Measurements from ENCODE around the gene RHEX.
"Not testable (repeated sequence)": the region's sequence is repeated elsewhere in the genome, so short reads cannot be mapped to it uniquely, and the experiment has no call there.

The RHEX gene

GRCh38 chr1:206058927-206059292, 5.9 kb downstream of the RHEX start:
- POLR2A ChIA-PET = no interaction called here
- TF ChIP-seq CTCF (IDR thresholded peaks at IDR 0.05; ENCODE audit: control extremely low read depth, extremely low read depth, low read depth, missing control alignments) = no peak
- CTCF ChIA-PET = interaction anchor here (1.1 to 2.4 kb wide), 7 partner anchors 18 to 605 kb away, joined by 3 to 15 read pairs (median 4); no protein-coding TSS in a partner anchor
- DNase-seq (ENCODE audit: extremely low spot score) = no peak

GRCh38 chr1:206059355-206059915, 6.5 kb downstream of the RHEX start:
- CTCF ChIA-PET = interaction anchor here (1.0 to 2.4 kb wide), 10 partner anchors 17 to 604 kb away, joined by 3 to 15 read pairs (median 4); no protein-coding TSS in a partner anchor
- no peak for DNase-seq (ENCODE audit: extremely low spot score)
- no peak for TF ChIP-seq CTCF (IDR thresholded peaks at IDR 0.05; ENCODE audit: control extremely low read depth, extremely low read depth, low read depth, missing control alignments)
- POLR2A ChIA-PET = no interaction called here

- CTCF ChIA-PET = interaction anchor here (1.2 to 2.4 kb wide), 3 partner anchors 28 to 45 kb away, joined by 4 to 15 read pairs (median 14); no protein-coding TSS in a partner anchor
- POLR2A ChIA-PET = no interaction called here
- TF ChIP-seq CTCF (IDR thresholded peaks at IDR 0.05; ENCODE audit: control extremely low read depth, extremely low read depth, low read depth, missing control alignments) = no peak
- DNase-seq (ENCODE audit: extremely low spot score) = no peak
Observed at GRCh38 chr1:206060844-206061243, 7.9 kb downstream of the RHEX start.

- no peak for TF ChIP-seq CTCF (IDR thresholded peaks at IDR 0.05; ENCODE audit: control extremely low read depth, extremely low read depth, low read depth, missing control alignments)
- DNase-seq (ENCODE audit: extremely low spot score) = no peak
- CTCF ChIA-PET = interaction anchor here (0.6 to 1.4 kb wide), 3 partner anchors 8 to 18 kb away, joined by 3 read pairs; no protein-coding TSS in a partner anchor
- POLR2A ChIA-PET = no interaction called here
Observed at GRCh38 chr1:206062464-206062863, 9.5 kb downstream of the RHEX start.

- DNase-seq (ENCODE audit: extremely low spot score); CTCF ChIA-PET; POLR2A ChIA-PET: not testable (repeated sequence)
Observed at GRCh38 chr1:206064001-206064400, 11.0 kb downstream of the RHEX start.

- CTCF ChIA-PET; DNase-seq (ENCODE audit: extremely low spot score); POLR2A ChIA-PET: not testable (repeated sequence)
Observed at GRCh38 chr1:206064501-206064900, 11.5 kb downstream of the RHEX start.

GRCh38 chr1:206065547-206066145, 12.7 kb downstream of the RHEX start:
- DNase-seq (ENCODE audit: extremely low spot score) = no peak
- CTCF ChIA-PET = no interaction called here
- POLR2A ChIA-PET = no interaction called here
- TF ChIP-seq CTCF (IDR thresholded peaks at IDR 0.05; ENCODE audit: control extremely low read depth, extremely low read depth, low read depth, missing control alignments) = no peak
